Stimulated activated CD8-positive, alpha-beta memory T cell treated with anti-CD3 and anti-CD28 coated beads, Interleukin-12 subunit alpha, Interleukin-12 subunit beta, amount 100 ng/mL, for 1 hour (primary cell): ENCODE measurements around the gene IL15RA.
"Not testable (repeated sequence)": the region's sequence is repeated elsewhere in the genome, so short reads cannot be mapped to it uniquely, and the experiment has no call there.

ENCODE experiments used
- DNase-seq: peaks from one replicate; pipeline ENCODE4 v3.0.0-alpha.2; 2020; ENCODE audit warnings: low read depth

The IL15RA gene

GRCh38 chr10:5968681-5969453, 8.5 kb downstream of the IL15RA start:
- DNase-seq = no peak

- DNase-seq = no peak
Observed at GRCh38 chr10:5968037-5968680, 9.2 kb downstream of the IL15RA start.

GRCh38 chr10:5965266-5965665, 12.1 kb downstream of the IL15RA start:
- DNase-seq = no peak

GRCh38 chr10:5964736-5965135, 12.6 kb downstream of the IL15RA start:
- no peak for DNase-seq

GRCh38 chr10:5963591-5963990, 13.8 kb downstream of the IL15RA start:
- DNase-seq = no peak

- DNase-seq = no peak
Observed at GRCh38 chr10:5963071-5963470, 14.3 kb downstream of the IL15RA start.

- not testable (repeated sequence) for DNase-seq
Observed at GRCh38 chr10:5962358-5962940, 14.9 kb downstream of the IL15RA start.

GRCh38 chr10:5961405-5962100, 15.8 kb downstream of the IL15RA start:
- no peak for DNase-seq

GRCh38 chr10:5960973-5961275, 16.4 kb downstream of the IL15RA start:
- not testable (repeated sequence) for DNase-seq

- DNase-seq = no peak
Observed at GRCh38 chr10:5960070-5960972, 17.0 kb downstream of the IL15RA start.

- DNase-seq = no peak
Observed at GRCh38 chr10:5959581-5960069, 17.7 kb downstream of the IL15RA start.

- no peak for DNase-seq
Observed at GRCh38 chr10:5959142-5959541, 18.2 kb downstream of the IL15RA start.

- DNase-seq = no peak
Observed at GRCh38 chr10:5958675-5959074, 18.7 kb downstream of the IL15RA start.

GRCh38 chr10:5958077-5958476, 19.3 kb downstream of the IL15RA start:
- no peak for DNase-seq

- DNase-seq = no peak
Observed at GRCh38 chr10:5956146-5956936, 21.0 kb downstream of the IL15RA start.

- no peak for DNase-seq
Observed at GRCh38 chr10:5953676-5954075, 23.7 kb downstream of the IL15RA start.

- no peak for DNase-seq
Observed at GRCh38 chr10:5952731-5953385, 24.5 kb downstream of the IL15RA start.

- no peak for DNase-seq
Observed at GRCh38 chr10:5951721-5952407, 25.5 kb downstream of the IL15RA start.

GRCh38 chr10:5951167-5951711, 26.1 kb downstream of the IL15RA start:
- DNase-seq = no peak
